Hematopoietic multipotent progenitor cell treated with erythropoietin and hydrocortisone succinate and interleukin-3 and kit ligand, for 6 days (in vitro differentiated cells): Measurements from ENCODE around the gene TINAG.

Experiments used
- DNase-seq: peaks from one replicate; pipeline ENCODE4 v3.0.0-alpha.2; 2015

TINAG gene

DNA sequence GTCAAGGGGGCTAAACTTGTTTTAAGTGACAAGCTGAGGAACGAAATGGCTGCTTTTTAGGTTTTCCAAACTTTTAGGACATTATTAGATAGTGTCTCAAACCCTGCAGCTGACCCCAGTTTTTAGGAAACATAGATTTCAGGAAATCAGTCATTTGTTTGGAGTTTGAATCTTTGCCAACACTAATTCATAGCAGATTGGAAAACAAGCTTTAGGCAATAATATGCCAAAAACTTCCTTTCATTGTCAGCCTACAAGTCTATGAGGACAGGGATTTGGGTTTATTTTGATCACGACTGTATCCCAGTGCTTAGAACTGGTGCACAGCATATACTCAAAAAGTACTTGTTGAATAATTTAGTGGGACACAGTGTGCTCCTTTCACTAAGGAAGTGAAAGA is 123.2 kb downstream of the TINAG start:
- DNase-seq, result no peak
